ENCODE measurements around the gene SPTB. TPM values are rescaled to one million over a fixed set of nuclear protein-coding genes. Genes with fewer than 3 reads are reported as not detected.

Gene SPTB
- total RNA-seq, 1 experiment from 2014 or later, result 2.3 TPM

DNA sequence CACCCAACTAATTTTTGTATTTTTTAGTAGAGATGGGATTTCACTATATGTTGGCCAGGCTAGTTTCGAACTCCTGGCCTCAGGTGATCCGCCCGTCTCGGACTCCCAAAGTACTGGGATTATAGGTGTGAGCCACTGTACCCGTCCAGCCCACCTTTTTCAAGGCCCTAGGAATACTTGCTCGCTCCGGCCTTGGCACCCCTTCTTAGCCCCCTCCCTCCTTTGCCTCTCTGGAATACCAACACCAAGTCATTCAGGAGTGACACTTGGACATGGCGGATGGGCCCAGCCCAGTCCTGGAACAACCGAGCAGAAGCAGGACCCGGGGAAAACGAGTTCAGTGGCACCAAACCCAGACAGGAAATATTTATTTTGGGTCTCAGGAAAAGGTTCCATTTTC is 146.4 kb downstream of the SPTB start:
- Histone ChIP-seq H3K9ac (ENCODE audit: extremely low read depth, insufficient read length, low read length) (no peak overlapping the region), H4K91ac (ENCODE audit: insufficient read length, low read depth, low read length) (no peak overlapping the region), H3K79me1 (ENCODE audit: insufficient read depth, low read depth, low read length, poor library complexity, severe bottlenecking) (no peaks in the 10 kb centered on the region), H2BK20ac (ENCODE audit: low read depth, low read length, poor library complexity, severe bottlenecking) (no peak overlapping the region), H3K23ac (ENCODE audit: insufficient read length, low read depth, low read length) (no peak overlapping the region), H3K4me2 (ENCODE audit: insufficient read depth, insufficient read length, low read length) (no peak overlapping the region), H2AFZ (ENCODE audit: low read length) (no peak overlapping the region), H4K20me1 (ENCODE audit: control insufficient read depth, insufficient read depth, insufficient read length) (no peaks in the 10 kb centered on the region), H3K23me2 (ENCODE audit: insufficient read length, low read depth, low read length, poor library complexity, severe bottlenecking) (no peaks in the 10 kb centered on the region), H2AK5ac (ENCODE audit: insufficient read length, low read length) (no peak overlapping the region), H2BK15ac (ENCODE audit: low read depth, low read length) (no peak overlapping the region), H3K4me1 (ENCODE audit: insufficient read depth, low read length) (no peaks in the 10 kb centered on the region; the same call in 1 of the 2 replicates), H3T11ph (ENCODE audit: low read length) (no peak overlapping the region), H3K56ac (ENCODE audit: insufficient read length, low read depth, low read length) (no peak overlapping the region), H3K27me3 (ENCODE audit: insufficient read depth, low read length) (no peaks in the 10 kb centered on the region), H3K18ac (ENCODE audit: insufficient read length, low read depth, low read length) (no peak overlapping the region), H4K5ac (ENCODE audit: insufficient read length, low read depth, low read length) (no peak overlapping the region), H2BK12ac (ENCODE audit: insufficient read length, low read depth, low read length) (no peak overlapping the region), H3K79me2 (ENCODE audit: insufficient read depth, low read length) (no peaks in the 10 kb centered on the region), H2BK5ac (ENCODE audit: insufficient read length, low read length) (no peak overlapping the region), H3K4ac (ENCODE audit: low read depth, low read length) (no peak overlapping the region), H3K9me3 (ENCODE audit: control insufficient read depth, low read depth, low read length) (no peaks in the 10 kb centered on the region), H3K27ac (ENCODE audit: insufficient read length, low read depth, low read length) (no peak overlapping the region), H2BK120ac (ENCODE audit: low read depth, low read length, poor library complexity, severe bottlenecking) (no peak overlapping the region), H4K8ac (replicated peaks; ENCODE audit: insufficient read length, low read depth, low read length) (no peak overlapping the region), H3K14ac (ENCODE audit: insufficient read depth, low read length) (no peak overlapping the region; the same call in 1 of the 2 replicates)
- H3K27ac Mint-ChIP-seq, result no peak overlapping the region
- no peak for DNase-seq
- H3K9me3 Mint-ChIP-seq, result no peaks in the 10 kb centered on the region
- TF ChIP-seq, protein P1, sequence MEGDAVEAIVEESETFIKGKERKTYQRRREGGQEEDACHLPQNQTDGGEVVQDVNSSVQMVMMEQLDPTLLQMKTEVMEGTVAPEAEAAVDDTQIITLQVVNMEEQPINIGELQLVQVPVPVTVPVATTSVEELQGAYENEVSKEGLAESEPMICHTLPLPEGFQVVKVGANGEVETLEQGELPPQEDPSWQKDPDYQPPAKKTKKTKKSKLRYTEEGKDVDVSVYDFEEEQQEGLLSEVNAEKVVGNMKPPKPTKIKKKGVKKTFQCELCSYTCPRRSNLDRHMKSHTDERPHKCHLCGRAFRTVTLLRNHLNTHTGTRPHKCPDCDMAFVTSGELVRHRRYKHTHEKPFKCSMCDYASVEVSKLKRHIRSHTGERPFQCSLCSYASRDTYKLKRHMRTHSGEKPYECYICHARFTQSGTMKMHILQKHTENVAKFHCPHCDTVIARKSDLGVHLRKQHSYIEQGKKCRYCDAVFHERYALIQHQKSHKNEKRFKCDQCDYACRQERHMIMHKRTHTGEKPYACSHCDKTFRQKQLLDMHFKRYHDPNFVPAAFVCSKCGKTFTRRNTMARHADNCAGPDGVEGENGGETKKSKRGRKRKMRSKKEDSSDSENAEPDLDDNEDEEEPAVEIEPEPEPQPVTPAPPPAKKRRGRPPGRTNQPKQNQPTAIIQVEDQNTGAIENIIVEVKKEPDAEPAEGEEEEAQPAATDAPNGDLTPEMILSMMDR (conservative IDR thresholded peaks at IDR 0.05), result no peak
- H3K4me1 Mint-ChIP-seq, result peaks cover 24 to 29% of the 10 kb centered on the region in 2 experiments
- H3K36me3 Mint-ChIP-seq (ENCODE audit: insufficient read depth in 1 of 3, low read depth in 3 of 3), result peaks cover 30 to 57% (median 53%) of the 10 kb centered on the region in 3 experiments; a peak in 6 of 7 replicates
- no peak overlapping the region for H3K4me3 Mint-ChIP-seq
- H3K27me3 Mint-ChIP-seq (ENCODE audit: low read depth), result no peaks in the 10 kb centered on the region
- no CpG with 5 or more reads among the region's 11 CpGs for WGBS (ENCODE audit: extremely low coverage, insufficient read length, low lambda C conversion rate)
